NCI-H128 (cell line): ENCODE measurements around the gene CADPS.

Experiments
- DNase-seq: peaks from one replicate; lab custom pipeline; 2025; ENCODE audit not compliant: unreplicated experiment; lab: John Stamatoyannopoulos, UW

The CADPS gene

GRCh38 chr3:62644493-62644892 lies 230.7 kb downstream of the CADPS start:
- DNase-seq: no peak

GRCh38 chr3:62638316-62638715 lies 236.9 kb downstream of the CADPS start:
- DNase-seq: no peak

DNA sequence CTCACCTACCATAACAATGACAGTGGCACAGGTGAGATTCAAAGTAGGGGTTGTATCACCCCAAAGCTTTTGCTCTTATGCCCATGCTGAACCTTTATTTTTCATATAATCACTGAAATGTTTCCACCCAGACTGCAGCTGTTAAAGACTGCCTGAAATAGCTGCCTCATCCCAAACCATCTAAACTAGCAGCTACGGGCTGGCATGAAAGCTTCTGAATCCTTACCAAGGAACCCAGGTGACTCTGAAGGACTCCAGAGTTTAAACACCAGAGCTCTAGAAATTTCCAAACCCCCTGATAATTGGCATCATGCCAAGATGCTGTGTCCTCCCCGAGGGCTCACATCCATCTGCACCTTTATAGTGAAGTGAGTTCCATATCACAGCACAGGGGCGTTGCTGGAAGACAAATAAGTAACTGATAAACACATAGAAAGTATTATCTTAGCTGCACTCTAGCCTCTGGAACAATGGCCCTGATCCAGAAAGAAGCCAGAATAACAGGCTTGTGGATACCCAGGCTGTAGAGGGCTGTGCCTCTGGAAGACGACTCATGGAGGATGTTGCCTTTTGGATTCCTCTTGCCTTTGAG lies 238.9 kb downstream of the CADPS start:
- DNase-seq: no peak

GRCh38 chr3:62632510-62633294 lies 242.5 kb downstream of the CADPS start:
- DNase-seq: no peak

DNA sequence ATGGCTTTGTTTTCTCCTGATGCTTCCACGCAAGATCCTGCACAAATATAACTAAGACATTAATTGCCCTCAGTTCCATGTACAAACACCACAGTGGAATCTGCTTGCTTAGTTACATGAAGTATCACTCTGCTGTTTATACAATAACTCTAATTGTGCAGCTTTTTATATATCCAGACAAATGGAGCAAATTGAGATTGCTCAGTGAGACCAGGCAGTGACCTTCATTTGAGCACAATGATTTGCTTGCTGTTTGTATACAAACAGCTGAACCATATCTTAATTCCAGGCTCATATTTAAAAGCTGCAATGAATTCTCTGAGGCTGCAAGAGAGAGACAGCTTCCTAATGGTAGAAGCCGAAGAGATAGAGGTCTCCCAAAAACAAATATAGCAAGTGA lies 243.7 kb downstream of the CADPS start:
- no peak for DNase-seq

DNA sequence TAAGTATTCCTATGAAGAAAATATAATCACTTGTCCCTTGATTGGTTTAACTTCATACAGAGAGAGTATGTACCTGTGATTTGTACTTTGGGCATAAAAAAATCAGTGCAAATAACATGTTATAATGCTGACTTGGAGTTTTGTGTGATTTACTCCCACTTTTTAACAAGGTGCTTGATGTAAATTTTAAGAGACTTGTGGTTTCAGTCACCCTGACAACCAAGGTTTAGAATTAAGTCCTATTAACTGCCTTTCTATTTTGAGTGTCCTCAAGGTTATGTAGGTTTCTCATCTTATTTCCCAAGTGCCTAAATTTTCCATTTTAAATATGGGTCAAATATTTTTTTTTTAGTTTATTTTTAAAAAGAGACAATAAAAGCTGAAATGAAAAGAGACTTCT lies 244.6 kb downstream of the CADPS start:
- no peak for DNase-seq

DNA sequence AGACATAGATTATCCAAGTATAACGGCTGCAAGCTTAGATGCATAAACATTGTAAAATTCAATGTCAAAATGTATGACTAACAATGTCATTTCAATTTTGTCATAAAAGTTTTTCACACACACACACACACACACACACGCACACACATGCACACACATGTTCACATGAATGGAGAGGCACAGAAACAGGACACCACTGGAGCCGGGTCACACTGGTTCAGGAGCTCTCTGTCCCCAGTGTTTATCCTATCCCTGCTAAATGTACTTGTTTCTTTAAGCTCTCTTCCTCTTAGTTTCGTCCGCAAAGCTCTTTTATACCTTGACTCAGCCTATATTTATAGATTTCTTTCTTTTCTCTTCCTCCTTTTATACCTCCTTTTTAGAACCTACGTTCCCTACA lies 249.9 kb downstream of the CADPS start:
- no peak for DNase-seq

DNA sequence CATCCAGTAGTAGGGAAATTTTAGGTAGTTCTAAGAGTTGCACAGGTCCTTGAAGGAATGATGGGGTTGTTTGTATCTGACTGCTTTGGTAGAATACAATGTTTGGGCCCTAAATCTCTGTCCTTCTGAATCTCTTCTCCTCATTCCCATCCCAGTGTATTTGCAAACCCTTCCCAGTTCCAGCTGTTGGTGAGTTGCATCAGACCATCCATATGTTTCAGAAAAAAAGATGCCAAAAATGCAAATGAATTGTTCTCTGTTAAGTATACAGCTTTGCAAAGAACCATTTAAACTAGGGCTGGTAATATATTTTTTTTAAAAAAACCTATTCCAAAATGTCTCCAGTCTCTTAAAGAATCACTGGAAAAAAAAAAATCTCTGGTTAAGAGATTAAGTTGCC lies 251.0 kb downstream of the CADPS start:
- DNase-seq: no peak

GRCh38 chr3:62622553-62623174 lies 252.6 kb downstream of the CADPS start:
- peak; percentile 7 for DNase-seq

DNA sequence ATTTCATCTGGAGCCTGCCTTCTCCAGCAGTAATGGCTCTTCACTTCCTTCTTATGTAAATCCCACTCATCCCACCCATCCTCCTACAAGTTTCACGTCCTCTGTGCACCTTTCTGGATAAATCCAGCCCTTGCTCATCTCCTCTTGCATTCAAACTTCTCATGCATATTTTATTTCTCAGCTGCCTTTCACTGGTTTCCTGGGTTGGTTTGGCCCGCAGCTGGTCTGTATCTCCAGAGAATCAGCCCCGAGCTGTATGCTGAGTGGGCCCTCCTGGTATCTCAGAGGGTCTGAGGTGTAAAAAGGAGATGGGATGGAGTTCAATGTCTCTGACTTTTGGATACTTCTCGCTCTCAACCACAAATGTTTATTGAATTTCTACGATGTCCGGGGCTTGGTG lies 253.3 kb downstream of the CADPS start:
- no peak for DNase-seq

DNA sequence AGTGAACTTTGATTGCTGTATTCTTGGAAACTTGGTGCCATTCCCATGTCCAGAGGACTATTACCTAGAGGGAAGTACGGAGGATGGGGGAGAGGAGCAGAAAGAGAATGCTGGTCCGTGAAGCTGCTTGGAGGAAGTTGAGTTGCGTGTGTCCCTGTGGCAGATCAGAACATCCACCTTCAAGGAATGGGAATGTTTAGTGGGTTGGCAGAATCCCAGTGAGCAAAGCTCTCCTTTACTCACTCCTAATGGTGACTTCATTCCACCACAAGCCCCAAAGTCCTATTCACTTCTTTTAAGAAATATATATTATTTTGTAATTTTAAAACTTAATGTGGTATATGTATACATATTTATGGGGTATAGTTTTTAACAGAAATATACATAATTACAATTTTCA lies 254.0 kb downstream of the CADPS start:
- no peak for DNase-seq

DNA sequence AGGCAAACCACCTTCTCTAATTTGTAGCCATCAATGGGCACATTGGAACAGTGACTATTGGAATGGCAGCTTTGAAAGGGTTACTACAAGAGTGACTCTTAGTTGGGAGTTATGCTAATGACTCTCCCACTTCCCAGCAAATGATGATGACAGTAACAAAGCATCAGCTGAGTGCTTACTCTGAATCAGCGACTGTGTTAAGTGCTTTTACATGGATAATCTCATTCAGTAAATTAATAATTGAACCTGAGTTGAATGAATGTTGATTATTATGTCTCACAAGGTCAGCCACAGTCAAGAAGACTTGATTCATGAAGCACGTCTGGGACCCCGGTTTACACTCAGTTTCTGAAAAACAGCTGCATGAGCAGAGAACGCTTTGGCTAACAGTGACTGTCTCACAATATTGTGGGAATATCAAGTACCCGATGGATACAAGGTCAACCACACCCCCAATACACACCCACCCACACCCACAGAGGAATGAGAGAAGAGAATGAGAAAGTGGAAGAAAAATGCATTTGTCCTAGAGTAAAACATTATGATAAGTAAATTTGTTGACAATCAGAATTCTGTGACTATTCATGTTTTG lies 259.9 kb downstream of the CADPS start:
- no peak for DNase-seq

DNA sequence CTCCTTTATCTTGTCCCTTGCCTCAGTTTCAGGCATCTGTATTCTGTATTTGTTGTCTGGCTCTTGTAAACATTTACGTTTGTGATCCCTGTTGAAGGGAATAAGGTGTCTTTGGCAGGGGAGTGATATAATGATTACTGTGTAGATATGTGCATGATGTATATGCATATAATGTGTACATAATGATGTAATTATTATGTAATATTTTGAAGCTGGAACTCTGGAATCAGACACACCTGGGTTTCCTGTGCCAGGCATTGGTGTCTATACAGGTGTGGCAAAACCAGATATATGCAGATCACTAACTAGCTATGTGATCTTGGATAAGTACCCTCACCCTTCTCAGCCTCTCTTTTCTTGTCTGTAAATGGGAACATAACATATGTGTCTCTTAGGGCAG lies 260.7 kb downstream of the CADPS start:
- DNase-seq: no peak

GRCh38 chr3:62611541-62612240 lies 263.5 kb downstream of the CADPS start:
- DNase-seq: no peak

DNA sequence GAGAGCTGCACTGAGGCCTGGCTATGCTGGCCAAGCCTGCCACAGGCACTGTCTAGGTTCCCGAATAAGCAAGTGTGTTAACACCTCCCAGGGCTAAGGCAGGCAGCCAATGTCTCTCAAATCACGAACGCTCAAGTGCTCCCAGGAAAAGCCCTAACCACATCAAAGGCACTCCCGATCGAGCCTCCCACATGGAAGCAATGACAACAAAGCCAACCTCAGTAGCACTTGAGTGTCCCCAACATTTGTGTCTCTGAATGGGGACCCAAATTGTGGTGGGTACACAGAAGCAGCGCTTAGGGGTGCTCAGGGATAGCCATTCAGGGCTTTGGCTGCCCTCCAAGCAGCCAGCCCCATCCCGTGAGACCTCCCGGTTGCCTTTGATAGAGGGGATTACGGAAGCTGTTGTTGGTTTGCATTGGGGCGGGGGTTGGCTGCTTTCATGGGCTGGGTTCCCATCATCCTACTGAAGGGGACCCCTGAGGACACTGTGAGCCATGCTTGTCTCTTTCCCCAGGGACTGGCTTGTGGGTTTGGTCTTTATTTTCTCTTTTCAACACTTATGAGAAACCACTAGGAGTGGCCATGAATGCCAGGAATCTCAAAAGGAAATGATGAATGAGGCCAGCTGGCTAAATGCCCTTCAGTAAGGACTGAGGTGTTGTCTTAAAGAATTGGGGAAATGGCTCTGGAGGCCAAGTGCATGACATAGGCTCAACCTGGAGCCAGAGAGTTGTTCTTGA lies 267.8 kb downstream of the CADPS start:
- no peak for DNase-seq

- DNase-seq: no peak
Measured at GRCh38 chr3:62605413-62606068, 269.7 kb downstream of the CADPS start.

- no peak for DNase-seq
Measured at GRCh38 chr3:62604751-62605351, 270.4 kb downstream of the CADPS start.

GRCh38 chr3:62604298-62604697 lies 270.9 kb downstream of the CADPS start:
- DNase-seq: no peak

GRCh38 chr3:62602987-62603386 lies 272.2 kb downstream of the CADPS start:
- no peak for DNase-seq
